Spleen (tissue), 11 donors: ENCODE results near the gene SCD5. TPM values are rescaled to one million over a fixed set of nuclear protein-coding genes. Genes with fewer than 3 reads are reported as not detected.

ENCODE experiments used
- DNase-seq: peaks from one replicate; pipeline ENCODE4 v3.0.0-alpha.2; 2020
- H3K27ac ChIP-seq, 8 donors: fragments of 200-600 bp; sonication (generic) in 7 of 8; 1 replicate in 4 of 8; 2 replicates in 4 of 8; pipeline versions ENCODE4 v1.5.0 to v1.8.0; 2016 to 2021; ENCODE audit warnings: inconsistent platforms in 4 of 8, mild to moderate bottlenecking in 4 of 8, moderate library complexity in 1 of 8
- H3K27me3 ChIP-seq, 7 donors: fragments of 200-600 bp; sonication (generic) in 6 of 7; replicated peaks in 1 of 7; 1 replicate in 4 of 7; 2 replicates in 3 of 7; pipeline versions ENCODE4 v1.5.0 to v1.8.0; 2016 to 2021; ENCODE audit warnings: inconsistent platforms in 3 of 7, mild to moderate bottlenecking in 1 of 7
- H3K36me3 ChIP-seq, 6 donors: fragments of 200-600 bp; sonication (generic) in 5 of 6; 1 replicate in 4 of 6; 2 replicates in 2 of 6; pipeline versions ENCODE4 v1.5.0 to v1.8.0; 2016 to 2021; ENCODE audit warnings: inconsistent platforms in 2 of 6
- H3K4me1 ChIP-seq, 6 donors: fragments of 200-600 bp; sonication (generic) in 5 of 6; 1 replicate in 3 of 6; 2 replicates in 3 of 6; pipeline versions ENCODE4 v1.5.0 to v1.8.0; 2016 to 2021; ENCODE audit warnings: inconsistent platforms in 3 of 6
- H3K4me3 ChIP-seq, 8 donors: fragments of 200-600 bp; sonication (generic) in 7 of 8; 1 replicate in 4 of 8; 2 replicates in 4 of 8; pipeline versions ENCODE4 v1.5.0 to v1.8.0; 2016 to 2021; ENCODE audit warnings: inconsistent platforms in 4 of 8, mild to moderate bottlenecking in 4 of 8, moderate library complexity in 2 of 8
- H3K9me3 ChIP-seq, 8 donors: fragments of 200-600 bp; sonication (generic) in 7 of 8; 1 replicate in 4 of 8; 2 replicates in 4 of 8; pipeline versions ENCODE4 v1.5.0 to v1.8.0; 2016 to 2021; ENCODE audit warnings: inconsistent platforms in 4 of 8
- POLR2A ChIP-seq, 3 donors: fragments of 450-650 bp; IDR thresholded peaks; one replicate each; pipeline ENCODE4 v1.5.1; 2017; ENCODE audit warnings: antibody characterized with exemption in 3 of 3, mild to moderate bottlenecking in 1 of 3
- POLR2AphosphoS5 ChIP-seq, 3 donors: sonication (generic); formaldehyde crosslinking; IDR thresholded peaks; one replicate each; pipeline ENCODE4 v1.5.1; 2017; ENCODE audit warnings: antibody characterized with exemption in 3 of 3
- WGBS, 5 donors: extraction: QIAGEN DNeasy Blood & Tissue Kit in 3 of 5; methylation state at CpG; one replicate each; pipeline versions ENCODE4 v1.1.5 to v1.1.7; 2013 to 2018; 5-methylcytosine and 5-hydroxymethylcytosine counted together
- intact Hi-C: fragments of 100-400 bp; cut with DNase I; formaldehyde crosslinking; loops from one replicate; pipeline ENCODE4 v1.15.0; 2023; ENCODE audit warnings: low total_unique reads
- polyA plus RNA-seq, 3 donors: library from polyadenylated mRNA; stranded (reverse); fragments of 200-250 nt; gene quantifications; one replicate each; pipeline ENCODE4 v1.2.1, GENCODE V29; 2013
- total RNA-seq, 7 donors: library from RNA; depleted of rRNA in 3 of 7; stranded (reverse); fragments of >200 nt in 3 of 7; fragmentation: NEBNext Ultra II Directional in 4 of 7; extraction: Animal tissue kit (Norgen Biotek cat#: 25700) in 4 of 7; gene quantifications; one replicate each; pipeline versions ENCODE4 v1.1.0 to v1.2.1, GENCODE V29; 2016 to 2021
- TF ChIP-seq, protein P1 (sequence below), 11 experiments: fragments of 200-600 bp in 7 of 11; fragments of 450-650 bp in 4 of 11; sonication (generic) in 4 of 11; IDR thresholded peaks in 8 of 11; conservative IDR thresholded peaks in 3 of 11; 1 replicate in 7 of 11; 2 replicates in 4 of 11; pipeline versions ENCODE4 v1.4.0 to v1.8.0; 2016 to 2021; ENCODE audit warnings: antibody characterized with exemption in 11 of 11, inconsistent platforms in 4 of 11, mild to moderate bottlenecking in 1 of 11
- donor health status: healthy with polysubstance abuse.
- donor health status: DM: no; HTN: no; CAD: no; lungs with moderate emphysema.
- donor health status: DM: no; HTN: no; CAD: no.
- donor health status: Bipolar disorder and iron deficiency.
- donor health status: healthy.
- donor health status: DM: no; HTN: no; CAD: no.
- donor health status: DM: yes; HTN: yes; CAD: no.

The SCD5 gene
- total and polyA plus RNA-seq, 10 donors = 0.85 to 7.2 (median 3.9) TPM

DNA sequence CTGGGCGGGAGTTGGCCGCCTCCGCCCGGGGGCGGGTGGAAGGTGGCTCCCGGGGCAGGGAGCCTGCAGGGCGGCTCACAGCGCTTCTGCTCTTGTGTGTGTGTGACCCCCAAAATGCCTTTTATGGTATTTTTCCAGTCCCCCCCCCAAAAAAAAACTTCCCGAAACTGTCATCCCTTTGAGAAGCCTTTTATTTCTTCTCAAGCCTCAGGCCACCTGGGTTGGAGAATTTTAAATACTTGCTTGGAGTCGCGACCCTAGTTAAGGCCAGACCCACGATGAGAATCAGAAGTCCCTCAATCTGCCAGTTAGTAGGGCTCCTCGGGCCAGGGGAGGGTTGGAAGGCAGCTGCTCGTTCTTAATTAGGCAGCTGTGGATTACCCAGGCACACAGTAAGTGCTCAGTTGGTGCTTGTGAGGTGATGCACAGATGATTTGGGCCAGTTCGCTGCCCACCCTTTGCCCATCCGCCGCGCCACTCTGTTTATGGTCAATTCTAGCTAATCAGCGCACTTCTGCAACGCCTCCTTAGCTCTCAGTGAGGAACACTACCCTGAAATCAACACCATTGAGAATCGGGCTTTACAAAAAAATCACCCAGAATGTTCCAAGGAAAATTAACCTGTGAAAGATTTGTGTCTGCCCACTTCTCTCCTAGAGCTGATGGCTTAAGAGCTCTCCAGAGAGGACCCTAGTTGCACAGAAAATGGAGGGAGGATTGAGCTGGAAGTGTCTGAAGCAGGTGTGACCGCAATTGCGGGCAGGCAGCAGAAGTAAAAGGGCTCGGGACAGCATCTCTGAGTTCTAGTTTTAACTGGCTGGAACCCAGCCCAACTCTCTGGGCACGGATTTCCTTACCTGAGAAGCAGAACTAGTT, 648 bp upstream of the SCD5 start:
- TF ChIP-seq POLR2AphosphoS5 (IDR thresholded peaks at IDR 0.05) (no peak), POLR2A (IDR thresholded peaks at IDR 0.05) (no peak)
- TF ChIP-seq, protein P1, sequence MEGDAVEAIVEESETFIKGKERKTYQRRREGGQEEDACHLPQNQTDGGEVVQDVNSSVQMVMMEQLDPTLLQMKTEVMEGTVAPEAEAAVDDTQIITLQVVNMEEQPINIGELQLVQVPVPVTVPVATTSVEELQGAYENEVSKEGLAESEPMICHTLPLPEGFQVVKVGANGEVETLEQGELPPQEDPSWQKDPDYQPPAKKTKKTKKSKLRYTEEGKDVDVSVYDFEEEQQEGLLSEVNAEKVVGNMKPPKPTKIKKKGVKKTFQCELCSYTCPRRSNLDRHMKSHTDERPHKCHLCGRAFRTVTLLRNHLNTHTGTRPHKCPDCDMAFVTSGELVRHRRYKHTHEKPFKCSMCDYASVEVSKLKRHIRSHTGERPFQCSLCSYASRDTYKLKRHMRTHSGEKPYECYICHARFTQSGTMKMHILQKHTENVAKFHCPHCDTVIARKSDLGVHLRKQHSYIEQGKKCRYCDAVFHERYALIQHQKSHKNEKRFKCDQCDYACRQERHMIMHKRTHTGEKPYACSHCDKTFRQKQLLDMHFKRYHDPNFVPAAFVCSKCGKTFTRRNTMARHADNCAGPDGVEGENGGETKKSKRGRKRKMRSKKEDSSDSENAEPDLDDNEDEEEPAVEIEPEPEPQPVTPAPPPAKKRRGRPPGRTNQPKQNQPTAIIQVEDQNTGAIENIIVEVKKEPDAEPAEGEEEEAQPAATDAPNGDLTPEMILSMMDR (IDR thresholded peaks at IDR 0.05 in 8 of 11, conservative IDR thresholded peaks at IDR 0.05 in 3 of 11) = no peak
- H3K27ac ChIP-seq = peak overlapping the region in 2 of 8 donors; percentile 23 to 43
- 4 to 12% (median 5%) methylated on average over 20 to 25 of the region's 25 CpGs for WGBS, 5 donors
- peaks cover 0 to 36% (median 28%) of the 10 kb centered on the region in 6 donors for H3K4me1 ChIP-seq
- peaks cover 0 to 55% (median 20%) of the 10 kb centered on the region in 7 donors for H3K27me3 ChIP-seq
- no peaks in the 10 kb centered on the region for H3K9me3 ChIP-seq
- H3K4me3 ChIP-seq = peak overlapping the region; percentile 63 to 86 (median 71)
- no peak for DNase-seq
- intact Hi-C loops = no loop called here
- H3K36me3 ChIP-seq = no peaks in the 10 kb centered on the region

DNA sequence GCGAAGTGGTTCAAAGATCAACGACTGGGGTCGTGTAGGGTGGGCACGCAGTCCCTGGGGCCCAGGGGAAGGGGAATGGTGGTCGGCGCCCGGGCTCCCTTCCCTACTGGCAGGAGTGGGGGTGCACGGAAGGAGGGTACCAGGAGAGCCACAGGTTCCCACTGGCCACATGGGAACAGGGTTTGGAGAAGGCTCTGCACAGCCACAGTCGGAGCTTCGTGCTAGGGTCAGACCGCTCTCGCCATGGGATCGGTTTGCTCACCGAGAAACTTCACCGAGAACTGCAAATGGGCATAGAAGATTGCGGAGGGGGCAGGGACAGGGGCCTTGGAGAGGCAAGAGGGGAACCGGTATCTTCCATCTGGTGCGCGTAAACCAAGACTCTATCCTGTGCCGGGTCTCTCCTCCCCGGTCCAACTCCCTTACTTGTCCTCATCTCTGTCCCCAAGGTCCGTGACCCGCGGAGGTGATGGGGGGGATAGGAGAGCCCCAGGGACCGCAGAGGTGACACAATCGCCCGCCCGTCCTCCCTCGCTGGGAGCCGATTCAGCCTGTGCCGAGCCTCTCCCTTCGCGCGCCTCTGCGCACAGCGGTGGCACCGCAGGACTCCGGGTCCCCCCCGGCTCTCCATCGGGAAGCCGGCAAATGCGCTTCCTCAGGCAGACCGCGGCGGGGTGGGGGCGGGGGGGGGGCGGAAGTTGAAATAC, 1.0 kb downstream of the SCD5 start:
- H3K27ac ChIP-seq = no peak overlapping the region
- intact Hi-C loops = no loop called here
- H3K4me3 ChIP-seq = peak overlapping the region; percentile 63 to 86 (median 71)
- H3K9me3 ChIP-seq = no peaks in the 10 kb centered on the region
- TF ChIP-seq POLR2AphosphoS5 (IDR thresholded peaks at IDR 0.05) = no peak
- no peak for TF ChIP-seq POLR2A (IDR thresholded peaks at IDR 0.05)
- TF ChIP-seq, protein P1 (IDR thresholded peaks at IDR 0.05 in 8 of 11, conservative IDR thresholded peaks at IDR 0.05 in 3 of 11) = no peak
- peaks cover 0 to 55% (median 20%) of the 10 kb centered on the region in 7 donors for H3K27me3 ChIP-seq
- no peak for DNase-seq
- 4 to 8% (median 7%) methylated on average over 37 to 47 of the region's 47 CpGs for WGBS, 5 donors
- H3K4me1 ChIP-seq = peaks cover 0 to 36% (median 28%) of the 10 kb centered on the region in 6 donors
- no peaks in the 10 kb centered on the region for H3K36me3 ChIP-seq

DNA sequence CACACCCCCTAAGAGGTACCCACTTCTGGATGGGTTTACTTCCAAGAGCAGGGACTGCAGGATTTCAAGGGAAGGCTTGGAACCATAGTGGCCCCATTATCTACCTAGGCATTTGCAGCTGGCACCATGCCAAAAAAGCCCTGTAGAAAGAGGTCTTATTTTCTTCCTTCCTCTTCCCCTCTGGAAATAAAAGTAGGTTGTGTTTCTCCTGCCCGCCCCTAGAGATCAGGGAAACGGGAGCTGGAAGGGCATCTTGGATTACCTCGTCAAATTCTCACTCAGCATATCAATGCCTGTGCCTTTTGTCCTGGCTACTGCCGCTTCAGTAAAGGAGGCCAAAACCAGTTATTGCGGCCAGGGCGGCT, 1.6 kb downstream of the SCD5 start:
- Histone ChIP-seq H3K4me1 (peaks cover 0 to 36% (median 28%) of the 10 kb centered on the region in 6 donors), H3K4me3 (peak overlapping the region in 7 of 8 donors; percentile 64 to 86 (median 71)), H3K9me3 (no peaks in the 10 kb centered on the region), H3K27ac (no peak overlapping the region), H3K27me3 (peaks cover 0 to 55% (median 20%) of the 10 kb centered on the region in 7 donors), H3K36me3 (no peaks in the 10 kb centered on the region)
- 55 to 69% (median 60%) methylated on average over 5 to 6 of the region's 6 CpGs for WGBS, 5 donors
- intact Hi-C loops = no loop called here
- no peak for TF ChIP-seq POLR2A (IDR thresholded peaks at IDR 0.05)
- TF ChIP-seq POLR2AphosphoS5 (IDR thresholded peaks at IDR 0.05) = no peak
- TF ChIP-seq, protein P1 (IDR thresholded peaks at IDR 0.05 in 8 of 11, conservative IDR thresholded peaks at IDR 0.05 in 3 of 11) = no peak
- DNase-seq = no peak
